Endodermal cell (in vitro differentiated cells): ENCODE measurements around the gene MTPN. TPM values are rescaled to one million over a fixed set of nuclear protein-coding genes. Genes with fewer than 3 reads are reported as not detected.

Experiments used
- DNase-seq: peaks from one replicate; pipeline ENCODE4 v3.0.0-alpha.2; 2017
- H3K27ac ChIP-seq: 2 replicates; pipeline ENCODE4 v1.5.1; 2013; ENCODE audit warnings: mild to moderate bottlenecking, low read depth, low read length, moderate library complexity
- H3K27me3 ChIP-seq: 2 replicates; pipeline ENCODE4 v1.6.1; 2013; ENCODE audit warnings: mild to moderate bottlenecking, low read length, moderate library complexity; ENCODE audit not compliant: insufficient read depth, control insufficient read depth, poor library complexity, severe bottlenecking
- H3K36me3 ChIP-seq: 2 replicates; pipeline ENCODE4 v1.7.0; 2013; ENCODE audit warnings: mild to moderate bottlenecking, low read length, moderate library complexity; ENCODE audit not compliant: control insufficient read depth, insufficient read depth
- H3K4me1 ChIP-seq: one replicate; pipeline ENCODE4 v1.7.0; 2013; ENCODE audit warnings: low read length; ENCODE audit not compliant: control insufficient read depth, insufficient read depth
- H3K4me3 ChIP-seq: 2 replicates; pipeline ENCODE4 v1.5.1; 2013; ENCODE audit warnings: mild to moderate bottlenecking, low read length, moderate library complexity
- H3K9ac ChIP-seq: 2 replicates; pipeline ENCODE4 v1.6.1; 2013; ENCODE audit warnings: mild to moderate bottlenecking, low read length, moderate library complexity; ENCODE audit not compliant: poor library complexity, severe bottlenecking; ENCODE audit errors: extremely low read depth
- H3K9me3 ChIP-seq: 2 replicates; pipeline ENCODE4 v1.6.1; 2013; ENCODE audit warnings: mild to moderate bottlenecking, low read length, moderate library complexity; ENCODE audit not compliant: control insufficient read depth
- H3K27ac Mint-ChIP-seq: 2 replicates; pipeline ENCODE4 v1.8.0; 2020; ENCODE audit warnings: mixed read lengths
- H3K27me3 Mint-ChIP-seq: 2 replicates; pipeline ENCODE4 v1.8.0; 2021; ENCODE audit warnings: mild to moderate bottlenecking, mixed read lengths; ENCODE audit not compliant: insufficient read depth
- H3K36me3 Mint-ChIP-seq: 2 replicates; pipeline ENCODE4 v1.8.0; 2020; ENCODE audit warnings: low read depth, mixed read lengths
- H3K4me1 Mint-ChIP-seq: 2 replicates; pipeline ENCODE4 v1.8.0; 2020; ENCODE audit warnings: mixed read lengths
- H3K4me3 Mint-ChIP-seq: 2 replicates; pipeline ENCODE4 v1.8.0; 2020; ENCODE audit warnings: mild to moderate bottlenecking, moderate library complexity, mixed read lengths
- H3K9me3 Mint-ChIP-seq: 2 replicates; pipeline ENCODE4 v1.8.0; 2020; ENCODE audit warnings: mild to moderate bottlenecking, mixed read lengths
- CTCF ChIP-seq: fragments of 200-600 bp; sonication (generic); conservative IDR thresholded peaks from 2 replicates; pipeline ENCODE4 v1.5.0; 2021; ENCODE audit warnings: antibody characterized with exemption, mild to moderate bottlenecking
- WGBS, 2 experiments: methylation state at CpG; one replicate each; pipeline versions ENCODE4 v1.1.5 to v1.1.7; 2013; ENCODE audit warnings: missing lambda C conversion rate in 2 of 2, mixed read lengths in 1 of 2; ENCODE audit not compliant: insufficient coverage in 1 of 2, insufficient read length in 1 of 2; 5-methylcytosine and 5-hydroxymethylcytosine counted together
- total RNA-seq, 2 donors: library from RNA; stranded (reverse); fragmentation: NEBNext Ultra II Directional in 1 of 2; extraction: Animal tissue kit (Norgen Biotek cat#: 25700) in 1 of 2; gene quantifications; 2 replicates in 1 of 2; 3 replicates in 1 of 2; pipeline ENCODE4 v1.2.1, GENCODE V29; 2021

Gene MTPN
- total RNA-seq, 2 donors from 2014 or later, result 80.3 to 102 TPM

GRCh38 chr7:135976312-135977006 is 700 bp downstream of the MTPN start:
- Histone ChIP-seq H3K4me3 (peak overlapping the region; percentile 94), H3K9me3 (peaks cover 5% of the 10 kb centered on the region), H3K4me1 (peaks cover 2% of the 10 kb centered on the region), H3K9ac (peak overlapping the region; percentile 45), H3K36me3 (peaks cover 22% of the 10 kb centered on the region), H3K27ac (no peak overlapping the region), H3K27me3 (no peaks in the 10 kb centered on the region)
- TF ChIP-seq CTCF, result no peak
- DNase-seq, result no peak
- no peaks in the 10 kb centered on the region for H3K27me3 Mint-ChIP-seq
- peak overlapping the region; percentile 99 for H3K4me3 Mint-ChIP-seq
- peaks cover 5% of the 10 kb centered on the region for H3K9me3 Mint-ChIP-seq
- WGBS, 2 experiments, result 0 to 15% methylated on average over 5 to 13 of the region's 13 CpGs
- peaks cover 21% of the 10 kb centered on the region for H3K4me1 Mint-ChIP-seq
- H3K36me3 Mint-ChIP-seq, result peaks cover 10% of the 10 kb centered on the region
- H3K27ac Mint-ChIP-seq, result peak overlapping the region; percentile 89

GRCh38 chr7:135975166-135975565 is 2.0 kb downstream of the MTPN start:
- Histone ChIP-seq H3K4me1 (peaks cover 2% of the 10 kb centered on the region), H3K9me3 (peaks cover 5% of the 10 kb centered on the region), H3K9ac (no peak overlapping the region), H3K27me3 (no peaks in the 10 kb centered on the region), H3K36me3 (peaks cover 30% of the 10 kb centered on the region), H3K4me3 (peak overlapping the region; percentile 94), H3K27ac (no peak overlapping the region)
- DNase-seq, result no peak
- no peak overlapping the region for H3K27ac Mint-ChIP-seq
- H3K9me3 Mint-ChIP-seq, result peaks cover 5% of the 10 kb centered on the region
- no peak for TF ChIP-seq CTCF
- H3K4me1 Mint-ChIP-seq, result peaks cover 21% of the 10 kb centered on the region
- whole genome bisulfite sequencing, 2 experiments, result 100% methylated on average over 2 of the region's 2 CpGs
- peaks cover 12% of the 10 kb centered on the region for H3K36me3 Mint-ChIP-seq
- H3K27me3 Mint-ChIP-seq, result no peaks in the 10 kb centered on the region
- no peak overlapping the region for H3K4me3 Mint-ChIP-seq

- Histone ChIP-seq H3K36me3 (peaks cover 35% of the 10 kb centered on the region), H3K9me3 (peaks cover 5% of the 10 kb centered on the region), H3K27me3 (no peaks in the 10 kb centered on the region), H3K9ac (no peak overlapping the region), H3K4me1 (peaks cover 2% of the 10 kb centered on the region), H3K27ac (no peak overlapping the region), H3K4me3 (peak overlapping the region; percentile 94)
- Mint-ChIP-seq H3K9me3 (peaks cover 5% of the 10 kb centered on the region), H3K27me3 (no peaks in the 10 kb centered on the region), H3K27ac (no peak overlapping the region), H3K36me3 (peaks cover 16% of the 10 kb centered on the region), H3K4me1 (peaks cover 21% of the 10 kb centered on the region), H3K4me3 (no peak overlapping the region)
- TF ChIP-seq CTCF, result no peak
- 88% methylated on average over 1 of the region's 1 CpG; no CpG with 5 or more reads in 1 of the 2 experiments for WGBS, 2 experiments
- DNase-seq, result no peak
These were observed 2.5 kb downstream of the MTPN start for GRCh38 chr7:135974667-135975066.
